HG02981 (cell line): ENCODE measurements around the gene KCNJ1.

Source experiments
- ATAC-seq: cut with Tn5 transposase; IDR thresholded peaks from one replicate; pipeline ENCODE4 v1.9.1; 2021; ENCODE audit warnings: mild to moderate bottlenecking, moderate library complexity; ENCODE audit not compliant: unreplicated experiment

The KCNJ1 gene

GRCh38 chr11:128853559-128853958 lies 13.5 kb downstream of the KCNJ1 start:
- ATAC-seq: no peak

- ATAC-seq: no peak
Measured at GRCh38 chr11:128852327-128853023, 14.6 kb downstream of the KCNJ1 start.

GRCh38 chr11:128848815-128849455 lies 18.2 kb downstream of the KCNJ1 start:
- ATAC-seq: peak; percentile 87

GRCh38 chr11:128846985-128847384 lies 20.1 kb downstream of the KCNJ1 start:
- ATAC-seq: no peak

- no peak for ATAC-seq
Measured at GRCh38 chr11:128845334-128845780, 21.7 kb downstream of the KCNJ1 start.

GRCh38 chr11:128843198-128843785 lies 23.8 kb downstream of the KCNJ1 start:
- ATAC-seq: no peak

- ATAC-seq: peak; percentile 69
Measured at GRCh38 chr11:128841461-128842072, 25.5 kb downstream of the KCNJ1 start.

GRCh38 chr11:128840783-128841182 lies 26.3 kb downstream of the KCNJ1 start:
- no peak for ATAC-seq

- no peak for ATAC-seq
Measured at GRCh38 chr11:128840137-128840536, 27.0 kb downstream of the KCNJ1 start.

GRCh38 chr11:128839081-128839480 lies 28.0 kb downstream of the KCNJ1 start:
- ATAC-seq: no peak

- ATAC-seq: no peak
Measured at GRCh38 chr11:128837627-128838026, 29.5 kb downstream of the KCNJ1 start.

- no peak for ATAC-seq
Measured at GRCh38 chr11:128835741-128836430, 31.2 kb downstream of the KCNJ1 start.

GRCh38 chr11:128834157-128834556 lies 32.9 kb downstream of the KCNJ1 start:
- ATAC-seq: no peak

- peak; percentile 47 for ATAC-seq
Measured at GRCh38 chr11:128832121-128832497, 35.0 kb downstream of the KCNJ1 start.

- ATAC-seq: peak; percentile 81
Measured at GRCh38 chr11:128831174-128832120, 35.6 kb downstream of the KCNJ1 start.

GRCh38 chr11:128830290-128831173 lies 36.6 kb downstream of the KCNJ1 start:
- peak; percentile 20 for ATAC-seq

- no peak for ATAC-seq
Measured at GRCh38 chr11:128828350-128828749, 38.7 kb downstream of the KCNJ1 start.

GRCh38 chr11:128827191-128827893 lies 39.8 kb downstream of the KCNJ1 start:
- ATAC-seq: no peak
